GM12878 (cell line): ENCODE measurements around the gene SH3BGRL3. TPM values are rescaled to one million over a fixed set of nuclear protein-coding genes. Genes with fewer than 3 reads are reported as not detected.

Source experiments
- BCL11A ChIP-seq: IDR thresholded peaks from 2 replicates; pipeline ENCODE4 v1.6.1; 2011; ENCODE audit warnings: low read depth, low read length
- ESRRA ChIP-seq: IDR thresholded peaks from 2 replicates; pipeline ENCODE4 v1.6.1; 2012; ENCODE audit warnings: mild to moderate bottlenecking, low read length, improper control_type of control experiment
- HDGF ChIP-seq: fragments of 450-650 bp; IDR thresholded peaks from 2 replicates; pipeline ENCODE4 v1.6.1; 2016; ENCODE audit warnings: antibody characterized with exemption
- LARP7 ChIP-seq: fragments of 450-650 bp; IDR thresholded peaks from 2 replicates; pipeline ENCODE4 v1.6.1; 2017; ENCODE audit warnings: mild to moderate bottlenecking
- MEF2B ChIP-seq: fragments of 450-650 bp; IDR thresholded peaks from 2 replicates; pipeline ENCODE4 v1.6.1; 2018; ENCODE audit warnings: mild to moderate bottlenecking, moderate library complexity; ENCODE audit not compliant: partially characterized antibody, poor library complexity, severe bottlenecking
- MTA3 ChIP-seq: IDR thresholded peaks from 2 replicates; pipeline ENCODE4 v1.6.1; 2012; ENCODE audit warnings: low read length, inconsistent platforms, borderline replicate concordance
- PML ChIP-seq: IDR thresholded peaks from 2 replicates; pipeline ENCODE4 v1.6.1; 2012; ENCODE audit warnings: low read length, inconsistent platforms
- RUNX3 ChIP-seq: IDR thresholded peaks from 2 replicates; pipeline ENCODE4 v1.6.1; 2012; ENCODE audit warnings: low read length, inconsistent platforms
- SMAD1 ChIP-seq: fragments of 450-650 bp; IDR thresholded peaks from 2 replicates; pipeline ENCODE4 v1.6.1; 2018; ENCODE audit warnings: mild to moderate bottlenecking, low read depth; ENCODE audit not compliant: partially characterized antibody
- SMC3 ChIP-seq: IDR thresholded peaks from 2 replicates; pipeline ENCODE4 v1.6.1; 2011; ENCODE audit warnings: low read length, improper control_type of control experiment, borderline replicate concordance
- SREBF2 ChIP-seq: IDR thresholded peaks from 2 replicates; pipeline ENCODE4 v1.6.1; 2012; ENCODE audit warnings: mild to moderate bottlenecking, low read length
- ZNF207 ChIP-seq: fragments of 450-650 bp; IDR thresholded peaks from 2 replicates; pipeline ENCODE4 v1.6.1; 2014; ENCODE audit warnings: antibody characterized with exemption, mild to moderate bottlenecking, borderline replicate concordance
- polyA plus RNA-seq, 11 experiments: library from polyadenylated mRNA; depleted of rRNA in 4 of 11; unstranded in 6 of 11; stranded (reverse) in 5 of 11; fragments of >200 nt; fragmentation: Nextera tagmentation in 4 of 11; fragmentation: Illumina TruSeq in 1 of 11; extraction: Ambion mirVana in 4 of 11; extraction: Trizol in 1 of 11; gene quantifications; 1 replicate in 1 of 11; 2 replicates in 10 of 11; pipeline versions ENCODE4 v1.2.1 to v1.2.3, GENCODE V29; 2011 to 2016; ENCODE audit warnings: inconsistent platforms in 2 of 11, missing spikeins in 2 of 11, low read depth in 1 of 11
- total RNA-seq, 4 experiments: library from RNA; depleted of rRNA in 3 of 4; stranded (reverse); fragments of >200 nt in 3 of 4; fragmentation: Illumina TruSeq in 1 of 4; extraction: Trizol in 1 of 4; gene quantifications; 2 replicates each; pipeline versions ENCODE4 v1.2.1 to v1.2.3, GENCODE V29; 2013 to 2021
- TF ChIP-seq, protein P1 (sequence below): fragments of 150-350 bp; IDR thresholded peaks from 2 replicates; pipeline ENCODE4 v1.6.1; 2016; ENCODE audit warnings: low read depth, low read length
- TF ChIP-seq, protein P2 (sequence below): IDR thresholded peaks from 2 replicates; pipeline ENCODE4 v1.6.1; 2012; ENCODE audit warnings: improper control_type of control experiment, low read depth, low read length; ENCODE audit not compliant: insufficient replicate concordance
- TF ChIP-seq, protein P3 (sequence below): fragments of 450-650 bp; IDR thresholded peaks from 2 replicates; pipeline ENCODE4 v1.6.1; 2017; ENCODE audit warnings: mild to moderate bottlenecking, low read depth, inconsistent platforms; ENCODE audit not compliant: poor library complexity, severe bottlenecking
- TF ChIP-seq, protein P4 (sequence below): fragments of 450-650 bp; IDR thresholded peaks from 2 replicates; pipeline ENCODE4 v1.6.1; 2017; ENCODE audit warnings: low read depth, mild to moderate bottlenecking, moderate library complexity

SH3BGRL3 gene
- total and polyA plus RNA-seq, 10 of the 15 experiments (the other 5 are each of a cell fraction or from before 2014, with no cell fraction given): 39.7 to 390 (median 118) TPM

DNA sequence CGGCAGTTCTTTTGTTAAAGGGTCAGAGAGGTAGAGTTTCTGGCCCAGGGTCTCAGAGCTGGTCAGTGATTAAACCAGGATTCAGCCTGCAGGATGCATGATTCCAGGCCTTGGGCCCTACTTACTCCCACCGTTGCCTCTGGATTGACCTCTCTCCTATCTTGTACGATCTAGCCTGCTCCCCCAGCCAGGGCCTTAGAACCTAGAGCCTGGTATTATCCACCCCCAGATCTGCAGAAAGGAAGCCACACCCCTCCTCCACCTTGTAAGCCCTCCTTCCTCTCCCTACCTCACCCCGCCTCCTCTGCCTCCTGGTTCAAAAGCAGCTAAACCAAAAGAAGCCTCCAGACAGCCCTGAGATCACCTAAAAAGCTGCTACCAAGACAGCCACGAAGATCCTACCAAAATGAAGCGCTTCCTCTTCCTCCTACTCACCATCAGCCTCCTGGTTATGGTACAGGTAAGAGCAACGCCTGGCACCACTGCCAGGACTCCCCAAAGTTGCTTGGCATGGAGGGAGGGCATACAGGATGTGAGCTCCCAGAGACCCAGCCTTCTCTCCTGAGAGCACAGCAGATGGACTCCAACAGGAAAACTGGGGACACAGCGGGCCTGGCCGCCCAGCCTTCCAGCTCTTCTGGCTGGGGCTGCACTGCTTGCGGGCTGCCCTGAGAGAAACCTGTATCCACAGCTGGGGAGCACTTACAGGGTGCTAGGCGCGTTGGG is 37.9 kb downstream of the SH3BGRL3 start, which contains the start of gene CD52 (continued):
- TF ChIP-seq HDGF (peak; percentile 85), ESRRA (no peak), RUNX3 (peak; percentile 37; the same call in 1 of the 2 replicates), SREBF2 (no peak), MEF2B (no peak), ZNF207 (no peak), SMAD1 (peak; percentile 37), SMC3 (no peak; the same call in 1 of the 2 replicates), MTA3 (no peak), PML (peak; percentile 81), LARP7 (no peak), BCL11A (no peak)
- TF ChIP-seq, protein P1, sequence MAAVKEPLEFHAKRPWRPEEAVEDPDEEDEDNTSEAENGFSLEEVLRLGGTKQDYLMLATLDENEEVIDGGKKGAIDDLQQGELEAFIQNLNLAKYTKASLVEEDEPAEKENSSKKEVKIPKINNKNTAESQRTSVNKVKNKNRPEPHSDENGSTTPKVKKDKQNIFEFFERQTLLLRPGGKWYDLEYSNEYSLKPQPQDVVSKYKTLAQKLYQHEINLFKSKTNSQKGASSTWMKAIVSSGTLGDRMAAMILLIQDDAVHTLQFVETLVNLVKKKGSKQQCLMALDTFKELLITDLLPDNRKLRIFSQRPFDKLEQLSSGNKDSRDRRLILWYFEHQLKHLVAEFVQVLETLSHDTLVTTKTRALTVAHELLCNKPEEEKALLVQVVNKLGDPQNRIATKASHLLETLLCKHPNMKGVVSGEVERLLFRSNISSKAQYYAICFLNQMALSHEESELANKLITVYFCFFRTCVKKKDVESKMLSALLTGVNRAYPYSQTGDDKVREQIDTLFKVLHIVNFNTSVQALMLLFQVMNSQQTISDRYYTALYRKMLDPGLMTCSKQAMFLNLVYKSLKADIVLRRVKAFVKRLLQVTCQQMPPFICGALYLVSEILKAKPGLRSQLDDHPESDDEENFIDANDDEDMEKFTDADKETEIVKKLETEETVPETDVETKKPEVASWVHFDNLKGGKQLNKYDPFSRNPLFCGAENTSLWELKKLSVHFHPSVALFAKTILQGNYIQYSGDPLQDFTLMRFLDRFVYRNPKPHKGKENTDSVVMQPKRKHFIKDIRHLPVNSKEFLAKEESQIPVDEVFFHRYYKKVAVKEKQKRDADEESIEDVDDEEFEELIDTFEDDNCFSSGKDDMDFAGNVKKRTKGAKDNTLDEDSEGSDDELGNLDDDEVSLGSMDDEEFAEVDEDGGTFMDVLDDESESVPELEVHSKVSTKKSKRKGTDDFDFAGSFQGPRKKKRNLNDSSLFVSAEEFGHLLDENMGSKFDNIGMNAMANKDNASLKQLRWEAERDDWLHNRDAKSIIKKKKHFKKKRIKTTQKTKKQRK: no peak
- TF ChIP-seq, protein P2, sequence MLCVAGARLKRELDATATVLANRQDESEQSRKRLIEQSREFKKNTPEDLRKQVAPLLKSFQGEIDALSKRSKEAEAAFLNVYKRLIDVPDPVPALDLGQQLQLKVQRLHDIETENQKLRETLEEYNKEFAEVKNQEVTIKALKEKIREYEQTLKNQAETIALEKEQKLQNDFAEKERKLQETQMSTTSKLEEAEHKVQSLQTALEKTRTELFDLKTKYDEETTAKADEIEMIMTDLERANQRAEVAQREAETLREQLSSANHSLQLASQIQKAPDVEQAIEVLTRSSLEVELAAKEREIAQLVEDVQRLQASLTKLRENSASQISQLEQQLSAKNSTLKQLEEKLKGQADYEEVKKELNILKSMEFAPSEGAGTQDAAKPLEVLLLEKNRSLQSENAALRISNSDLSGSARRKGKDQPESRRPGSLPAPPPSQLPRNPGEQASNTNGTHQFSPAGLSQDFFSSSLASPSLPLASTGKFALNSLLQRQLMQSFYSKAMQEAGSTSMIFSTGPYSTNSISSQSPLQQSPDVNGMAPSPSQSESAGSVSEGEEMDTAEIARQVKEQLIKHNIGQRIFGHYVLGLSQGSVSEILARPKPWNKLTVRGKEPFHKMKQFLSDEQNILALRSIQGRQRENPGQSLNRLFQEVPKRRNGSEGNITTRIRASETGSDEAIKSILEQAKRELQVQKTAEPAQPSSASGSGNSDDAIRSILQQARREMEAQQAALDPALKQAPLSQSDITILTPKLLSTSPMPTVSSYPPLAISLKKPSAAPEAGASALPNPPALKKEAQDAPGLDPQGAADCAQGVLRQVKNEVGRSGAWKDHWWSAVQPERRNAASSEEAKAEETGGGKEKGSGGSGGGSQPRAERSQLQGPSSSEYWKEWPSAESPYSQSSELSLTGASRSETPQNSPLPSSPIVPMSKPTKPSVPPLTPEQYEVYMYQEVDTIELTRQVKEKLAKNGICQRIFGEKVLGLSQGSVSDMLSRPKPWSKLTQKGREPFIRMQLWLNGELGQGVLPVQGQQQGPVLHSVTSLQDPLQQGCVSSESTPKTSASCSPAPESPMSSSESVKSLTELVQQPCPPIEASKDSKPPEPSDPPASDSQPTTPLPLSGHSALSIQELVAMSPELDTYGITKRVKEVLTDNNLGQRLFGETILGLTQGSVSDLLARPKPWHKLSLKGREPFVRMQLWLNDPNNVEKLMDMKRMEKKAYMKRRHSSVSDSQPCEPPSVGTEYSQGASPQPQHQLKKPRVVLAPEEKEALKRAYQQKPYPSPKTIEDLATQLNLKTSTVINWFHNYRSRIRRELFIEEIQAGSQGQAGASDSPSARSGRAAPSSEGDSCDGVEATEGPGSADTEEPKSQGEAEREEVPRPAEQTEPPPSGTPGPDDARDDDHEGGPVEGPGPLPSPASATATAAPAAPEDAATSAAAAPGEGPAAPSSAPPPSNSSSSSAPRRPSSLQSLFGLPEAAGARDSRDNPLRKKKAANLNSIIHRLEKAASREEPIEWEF: no peak
- TF ChIP-seq, protein P3, sequence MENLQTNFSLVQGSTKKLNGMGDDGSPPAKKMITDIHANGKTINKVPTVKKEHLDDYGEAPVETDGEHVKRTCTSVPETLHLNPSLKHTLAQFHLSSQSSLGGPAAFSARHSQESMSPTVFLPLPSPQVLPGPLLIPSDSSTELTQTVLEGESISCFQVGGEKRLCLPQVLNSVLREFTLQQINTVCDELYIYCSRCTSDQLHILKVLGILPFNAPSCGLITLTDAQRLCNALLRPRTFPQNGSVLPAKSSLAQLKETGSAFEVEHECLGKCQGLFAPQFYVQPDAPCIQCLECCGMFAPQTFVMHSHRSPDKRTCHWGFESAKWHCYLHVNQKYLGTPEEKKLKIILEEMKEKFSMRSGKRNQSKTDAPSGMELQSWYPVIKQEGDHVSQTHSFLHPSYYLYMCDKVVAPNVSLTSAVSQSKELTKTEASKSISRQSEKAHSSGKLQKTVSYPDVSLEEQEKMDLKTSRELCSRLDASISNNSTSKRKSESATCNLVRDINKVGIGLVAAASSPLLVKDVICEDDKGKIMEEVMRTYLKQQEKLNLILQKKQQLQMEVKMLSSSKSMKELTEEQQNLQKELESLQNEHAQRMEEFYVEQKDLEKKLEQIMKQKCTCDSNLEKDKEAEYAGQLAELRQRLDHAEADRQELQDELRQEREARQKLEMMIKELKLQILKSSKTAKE: no peak
- TF ChIP-seq, protein P4, sequence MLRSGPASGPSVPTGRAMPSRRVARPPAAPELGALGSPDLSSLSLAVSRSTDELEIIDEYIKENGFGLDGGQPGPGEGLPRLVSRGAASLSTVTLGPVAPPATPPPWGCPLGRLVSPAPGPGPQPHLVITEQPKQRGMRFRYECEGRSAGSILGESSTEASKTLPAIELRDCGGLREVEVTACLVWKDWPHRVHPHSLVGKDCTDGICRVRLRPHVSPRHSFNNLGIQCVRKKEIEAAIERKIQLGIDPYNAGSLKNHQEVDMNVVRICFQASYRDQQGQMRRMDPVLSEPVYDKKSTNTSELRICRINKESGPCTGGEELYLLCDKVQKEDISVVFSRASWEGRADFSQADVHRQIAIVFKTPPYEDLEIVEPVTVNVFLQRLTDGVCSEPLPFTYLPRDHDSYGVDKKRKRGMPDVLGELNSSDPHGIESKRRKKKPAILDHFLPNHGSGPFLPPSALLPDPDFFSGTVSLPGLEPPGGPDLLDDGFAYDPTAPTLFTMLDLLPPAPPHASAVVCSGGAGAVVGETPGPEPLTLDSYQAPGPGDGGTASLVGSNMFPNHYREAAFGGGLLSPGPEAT: 0 out of 2 replicates have a peak, but pooled peaks have one; percentile 15
